Nephron progenitor cell (in vitro differentiated cells): Measurements from ENCODE around the gene CRACR2A.
A peak's percentile ranks its signal among the peaks of the same experiment; 100 is the strongest.

Experiments
- DNase-seq: peaks from one replicate; pipeline ENCODE4 v3.0.0; 2021
- H3K27ac Mint-ChIP-seq: 2 replicates; pipeline ENCODE4 v1.8.0; 2021; ENCODE audit warnings: mild to moderate bottlenecking, moderate library complexity, mixed read lengths
- H3K27me3 Mint-ChIP-seq: 2 replicates; pipeline ENCODE4 v1.8.0; 2021; ENCODE audit warnings: mild to moderate bottlenecking, low read depth, mixed read lengths; ENCODE audit not compliant: poor library complexity
- H3K36me3 Mint-ChIP-seq: 2 replicates; pipeline ENCODE4 v1.8.0; 2021; ENCODE audit warnings: low read depth, mixed read lengths
- H3K4me1 Mint-ChIP-seq: 2 replicates; pipeline ENCODE4 v1.8.0; 2021; ENCODE audit warnings: mixed read lengths
- H3K4me3 Mint-ChIP-seq: 2 replicates; pipeline ENCODE4 v1.8.0; 2021; ENCODE audit warnings: mild to moderate bottlenecking, moderate library complexity, mixed read lengths
- H3K9me3 Mint-ChIP-seq: 2 replicates; pipeline ENCODE4 v1.8.0; 2021; ENCODE audit warnings: mild to moderate bottlenecking, moderate library complexity, mixed read lengths
- CTCF ChIP-seq: fragments of 200-600 bp; sonication (generic); IDR thresholded peaks from 2 replicates; pipeline ENCODE4 v1.5.0; 2021; ENCODE audit warnings: antibody characterized with exemption

Gene CRACR2A

GRCh38 chr12:3726456-3726855 lies 26.5 kb downstream of the CRACR2A start:
- no peak overlapping the region for H3K27ac Mint-ChIP-seq
- TF ChIP-seq CTCF: no peak
- no peaks in the 10 kb centered on the region for H3K36me3 Mint-ChIP-seq

GRCh38 chr12:3725388-3726115 lies 27.4 kb downstream of the CRACR2A start:
- Mint-ChIP-seq H3K36me3 (no peaks in the 10 kb centered on the region), H3K9me3 (peaks cover 12% of the 10 kb centered on the region), H3K4me1 (peaks cover 50% of the 10 kb centered on the region), H3K27me3 (peaks cover 7% of the 10 kb centered on the region), H3K27ac (no peak overlapping the region), H3K4me3 (no peak overlapping the region)
- TF ChIP-seq CTCF: no peak
- no peak for DNase-seq

More at GRCh38 chr12:3726456-3726855, 26.5 kb downstream of the CRACR2A start:
- no peak for DNase-seq
- H3K27me3 Mint-ChIP-seq: peaks cover 3% of the 10 kb centered on the region
- peaks cover 8% of the 10 kb centered on the region for H3K9me3 Mint-ChIP-seq
- H3K4me1 Mint-ChIP-seq: peaks cover 50% of the 10 kb centered on the region
- no peak overlapping the region for H3K4me3 Mint-ChIP-seq

- DNase-seq: no peak
- H3K27ac Mint-ChIP-seq: no peak overlapping the region
- H3K9me3 Mint-ChIP-seq: peaks cover 12% of the 10 kb centered on the region
- peaks cover 43% of the 10 kb centered on the region for H3K4me1 Mint-ChIP-seq
- no peaks in the 10 kb centered on the region for H3K36me3 Mint-ChIP-seq
- H3K4me3 Mint-ChIP-seq: no peak overlapping the region
- H3K27me3 Mint-ChIP-seq: peaks cover 10% of the 10 kb centered on the region
- TF ChIP-seq CTCF: no peak
Observed at GRCh38 chr12:3723916-3724805, 28.7 kb downstream of the CRACR2A start.

GRCh38 chr12:3722368-3722767 lies 30.5 kb downstream of the CRACR2A start:
- DNase-seq: no peak

GRCh38 chr12:3720772-3721171 lies 32.1 kb downstream of the CRACR2A start:
- no peak for DNase-seq
- no peak for TF ChIP-seq CTCF
- peaks cover 13% of the 10 kb centered on the region for H3K4me1 Mint-ChIP-seq
- peak overlapping the region; percentile 68 for H3K27ac Mint-ChIP-seq
- H3K36me3 Mint-ChIP-seq: no peaks in the 10 kb centered on the region
- peaks cover 13% of the 10 kb centered on the region for H3K27me3 Mint-ChIP-seq
- H3K4me3 Mint-ChIP-seq: no peak overlapping the region
- peaks cover 12% of the 10 kb centered on the region for H3K9me3 Mint-ChIP-seq

More at GRCh38 chr12:3722368-3722767, 30.5 kb downstream of the CRACR2A start:
- no peaks in the 10 kb centered on the region for H3K36me3 Mint-ChIP-seq
- peaks cover 26% of the 10 kb centered on the region for H3K4me1 Mint-ChIP-seq
- H3K27me3 Mint-ChIP-seq: peaks cover 16% of the 10 kb centered on the region
- H3K27ac Mint-ChIP-seq: no peak overlapping the region
- no peak overlapping the region for H3K4me3 Mint-ChIP-seq
- no peak for TF ChIP-seq CTCF
- peaks cover 12% of the 10 kb centered on the region for H3K9me3 Mint-ChIP-seq
